Activated naive CD4-positive, alpha-beta T cell treated with anti-CD3 and anti-CD28 coated beads, Interleukin-2, amount 10 ng/mL, durations not matched to agents 5 hours and 36 hours (primary cell): ENCODE measurements around the gene LRRC59. TPM values are rescaled to one million over a fixed set of nuclear protein-coding genes. Genes with fewer than 3 reads are reported as not detected.

Experiments used
- total RNA-seq, 2 experiments: library from RNA; stranded (reverse); gene quantifications; one replicate each; pipeline ENCODE4 v1.2.3, GENCODE V29; 2021

LRRC59 gene
- total RNA-seq: 10 to 100 TPM; 49.7 to 52.7 TPM

GRCh38 chr17:50397111-50397918 lies at the start of gene LRRC59:
Gene LRRC59, minus strand, starts transcription at chr17:50397523. Its CDS starts 206 bp downstream, at chr17:50397317.

GRCh38 chr17:50425682-50426471 lies 28.6 kb upstream of the LRRC59 start, which contains the start of gene ACSF2:
Gene ACSF2, plus strand, starts transcription at chr17:50426218. Its CDS starts 44 bp downstream, at chr17:50426262.

GRCh38 chr17:50372758-50373556 lies 24.4 kb downstream of the LRRC59 start, which contains the start of the genes EME1 and MRPL27:
Gene EME1, plus strand, starts transcription at chr17:50373229. Its CDS starts 1,980 bp downstream, at chr17:50375209.
Gene MRPL27, minus strand, starts transcription at chr17:50373184. Its CDS starts 14 bp downstream, at chr17:50373170.

GRCh38 chr17:50345432-50346312 lies 51.7 kb downstream of the LRRC59 start, which contains the start of gene XYLT2:
Gene XYLT2, plus strand, starts transcription at chr17:50346126. Its CDS starts 15 bp downstream, at chr17:50346141.

Other genes with a start within 250 kb of the LRRC59 start
- gene PPP1R9B, start 246.8 kb downstream of the LRRC59 start, total RNA-seq: 100 to 1,000 TPM; 129 to 136 TPM
- not detected for gene SGCA, start 231.5 kb downstream of the LRRC59 start, total RNA-seq
- 1 to 10 TPM in 1 of 2 experiments, under 1 TPM in 1; 0.15 to 1.7 TPM for gene COL1A1, start 195.9 kb downstream of the LRRC59 start, total RNA-seq
- gene TMEM92, start 123.1 kb downstream of the LRRC59 start, total RNA-seq: not detected
- gene XYLT2, start 51.4 kb downstream of the LRRC59 start, total RNA-seq: 10 to 100 TPM; 22.6 to 23.3 TPM
- 10 to 100 TPM; 53.6 to 54.6 TPM for gene MRPL27, start 24.3 kb downstream of the LRRC59 start, total RNA-seq
- gene EME1, start 24.3 kb downstream of the LRRC59 start, total RNA-seq: 10 to 100 TPM; 13.0 to 13.2 TPM
- 10 to 100 TPM; 23.1 to 24.0 TPM for gene ACSF2, start 28.7 kb upstream of the LRRC59 start, total RNA-seq
- gene CHAD, start 71.4 kb upstream of the LRRC59 start, total RNA-seq: not detected
- 10 to 100 TPM; 26.5 to 29.7 TPM for gene RSAD1, start 81.3 kb upstream of the LRRC59 start, total RNA-seq
- gene MYCBPAP, start 110.9 kb upstream of the LRRC59 start, total RNA-seq: 10 to 100 TPM; 10.3 to 11.5 TPM
- gene EPN3, start 135.2 kb upstream of the LRRC59 start, total RNA-seq: not detected
- gene SPATA20, start 149.7 kb upstream of the LRRC59 start, total RNA-seq: 10 to 100 TPM; 15.8 to 17.7 TPM
- not detected for gene CACNA1G, start 163.2 kb upstream of the LRRC59 start, total RNA-seq
- not detected for gene ABCC3, start 237.4 kb upstream of the LRRC59 start, total RNA-seq